SK-N-MC (cell line): Measurements from ENCODE around the gene SRRT.

Source experiments
- EZH2 ChIP-seq: fragments of 200-600 bp; sonication (generic); IDR thresholded peaks from one replicate; pipeline ENCODE4 v1.6.1; 2017; ENCODE audit warnings: antibody characterized with exemption
- POLR2AphosphoS5 ChIP-seq: IDR thresholded peaks from 2 replicates; pipeline ENCODE4 v1.6.1; 2012; ENCODE audit warnings: mild to moderate bottlenecking, low read depth, low read length, borderline replicate concordance

DNA sequence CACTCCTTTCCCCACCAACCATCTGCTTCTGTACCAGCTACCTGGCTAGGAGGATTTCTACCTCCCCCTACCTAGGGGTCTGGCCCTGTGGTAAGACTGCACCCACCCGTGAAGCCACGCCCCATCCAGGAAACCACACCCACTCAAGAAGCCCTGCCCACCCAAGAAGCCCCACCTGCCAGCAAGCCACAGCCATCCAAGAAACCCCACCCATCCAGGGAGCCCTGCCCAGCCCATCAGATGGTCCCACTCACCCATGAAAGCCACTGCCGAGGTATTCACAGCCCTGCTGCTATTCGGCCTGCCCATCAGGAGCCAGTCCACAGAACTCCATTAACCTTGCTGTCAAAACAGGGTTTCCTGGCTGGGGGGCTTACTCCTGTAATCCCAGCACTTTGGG, 58.8 kb downstream of the SRRT start:
- TF ChIP-seq EZH2, result no peak
- no peak for TF ChIP-seq POLR2AphosphoS5
